Thymus (tissue), 11 donors: Measurements from ENCODE around the gene CC2D2B. TPM values are rescaled to one million over a fixed set of nuclear protein-coding genes. Genes with fewer than 3 reads are reported as not detected.
"Not testable (repeated sequence)": the region's sequence is repeated elsewhere in the genome, so short reads cannot be mapped to it uniquely, and the experiment has no call there.

Experiments
- DNase-seq, 9 donors: peaks; one replicate each; pipeline ENCODE4 v3.0.0-alpha.2; 2013; ENCODE audit warnings: low spot score in 9 of 9, low read depth in 6 of 9, missing footprints in 1 of 9
- H3K27ac ChIP-seq, 2 donors: one replicate each; pipeline ENCODE4 v1.5.1; 2013; ENCODE audit warnings: control low read depth in 1 of 2, low read depth in 1 of 2, low read length in 1 of 2, mild to moderate bottlenecking in 1 of 2, moderate library complexity in 1 of 2
- H3K27me3 ChIP-seq, 2 donors: one replicate each; pipeline ENCODE4 v1.5.1; 2013; ENCODE audit warnings: low read length in 1 of 2; ENCODE audit not compliant: control insufficient read depth in 2 of 2, insufficient read depth in 1 of 2
- H3K36me3 ChIP-seq, 2 donors: one replicate each; pipeline ENCODE4 v1.5.1; 2013; ENCODE audit warnings: low read length in 1 of 2, mild to moderate bottlenecking in 1 of 2, moderate library complexity in 1 of 2; ENCODE audit not compliant: control insufficient read depth in 2 of 2, insufficient read depth in 2 of 2
- H3K4me1 ChIP-seq, 2 donors: one replicate each; pipeline ENCODE4 v1.5.1; 2013; ENCODE audit warnings: low read length in 2 of 2; ENCODE audit not compliant: control insufficient read depth in 2 of 2, insufficient read depth in 2 of 2
- H3K4me3 ChIP-seq, 2 donors: one replicate each; pipeline ENCODE4 v1.5.1; 2013; ENCODE audit warnings: low read length in 2 of 2, control low read depth in 1 of 2, mild to moderate bottlenecking in 1 of 2
- H3K9me3 ChIP-seq, 2 donors: one replicate each; pipeline ENCODE4 v1.5.1; 2013; ENCODE audit warnings: low read length in 1 of 2, mild to moderate bottlenecking in 1 of 2; ENCODE audit not compliant: control insufficient read depth in 2 of 2, insufficient read depth in 1 of 2
- WGBS: extraction: QIAGEN DNeasy Blood & Tissue Kit; methylation state at CpG from one replicate; pipeline ENCODE4 v1.1.7; 2013; 5-methylcytosine and 5-hydroxymethylcytosine counted together
- polyA plus RNA-seq: library from polyadenylated mRNA; stranded (reverse); fragments of 200-250 nt; gene quantifications from one replicate; pipeline ENCODE4 v1.2.3, GENCODE V29; 2013
- total RNA-seq: library from RNA; stranded (reverse); fragments of 120-200 nt; gene quantifications from one replicate; pipeline ENCODE4 v1.2.4, GENCODE V29; 2013
- donor health status: healthy.

Gene CC2D2B
- total and polyA plus RNA-seq, 2 donors = 0.27 to 0.33 TPM

DNA sequence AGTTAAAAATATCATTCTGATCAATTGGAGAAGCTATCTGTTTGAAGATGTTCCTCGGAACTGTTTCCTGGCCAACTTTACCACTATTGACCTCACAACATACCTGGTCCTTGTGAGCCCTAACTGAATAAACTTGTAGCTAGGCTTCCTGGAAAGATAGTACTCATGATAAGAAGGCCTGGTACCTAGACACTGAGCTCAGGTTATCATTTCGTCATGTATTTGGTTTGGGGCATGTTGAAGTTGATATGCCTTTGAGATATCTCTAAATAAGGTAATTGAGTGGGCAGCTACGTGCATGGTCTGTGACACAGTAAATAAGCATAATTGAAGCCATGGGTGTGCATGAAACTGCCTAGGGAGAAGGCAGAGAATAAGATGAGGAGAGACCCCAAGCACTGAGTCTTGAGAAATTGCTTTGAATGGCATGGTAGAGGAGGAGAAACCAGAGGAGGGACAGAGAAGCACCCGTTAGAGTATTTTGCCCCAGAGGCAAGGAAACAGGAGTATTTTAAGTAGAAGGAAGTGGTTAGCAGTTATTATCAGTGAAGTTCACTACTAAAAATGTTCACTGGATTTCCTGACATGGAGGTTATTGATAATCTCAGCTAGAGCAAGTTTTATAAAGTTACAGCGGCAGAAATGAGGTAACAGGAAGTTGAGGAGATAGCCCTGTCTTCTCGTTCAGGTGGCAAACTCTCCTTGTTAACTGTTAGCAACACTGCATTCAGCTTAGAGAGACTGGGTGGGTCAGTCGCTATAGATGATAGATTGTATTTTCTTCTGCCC is 55.6 kb downstream of the CC2D2B start:
- H3K4me1 ChIP-seq = peaks cover 0 to 3% of the 10 kb centered on the region in 2 donors
- peak in 2 of 9 donors; percentile 11 to 42 for DNase-seq
- WGBS = 35% methylated on average over 7 of the region's 7 CpGs
- no peaks in the 10 kb centered on the region for H3K36me3 ChIP-seq
- peak overlapping the region in 1 of 2 donors; percentile 39 for H3K27ac ChIP-seq
- no peaks in the 10 kb centered on the region for H3K27me3 ChIP-seq
- no peak overlapping the region for H3K4me3 ChIP-seq
- H3K9me3 ChIP-seq = no peaks in the 10 kb centered on the region

DNA sequence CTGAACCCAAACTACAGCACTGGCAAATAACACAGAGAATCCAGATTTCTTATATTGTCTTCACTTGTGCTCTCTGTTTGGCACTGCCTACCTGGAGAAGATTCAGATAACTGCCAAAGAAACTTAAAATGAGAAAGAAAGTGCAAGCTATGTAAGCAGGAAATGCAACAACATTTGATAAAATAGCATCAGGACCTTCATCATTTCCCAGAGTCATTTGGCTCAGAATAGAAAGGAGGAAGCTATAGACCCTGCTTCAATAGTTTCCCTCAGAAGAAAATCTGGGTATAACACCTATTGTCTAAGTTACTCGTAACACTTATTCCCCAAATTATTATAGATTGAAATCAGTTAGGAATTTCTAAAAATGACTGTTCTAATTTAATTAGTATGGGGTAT is 56.2 kb downstream of the CC2D2B start:
- H3K4me1 ChIP-seq = peaks cover 0 to 3% of the 10 kb centered on the region in 2 donors
- no peaks in the 10 kb centered on the region for H3K9me3 ChIP-seq
- H3K4me3 ChIP-seq = no peak overlapping the region
- no peaks in the 10 kb centered on the region for H3K27me3 ChIP-seq
- H3K36me3 ChIP-seq = no peaks in the 10 kb centered on the region
- 45% methylated on average over 1 of the region's 1 CpG for WGBS
- DNase-seq = peak in 2 of 9 donors; percentile 15 to 26
- no peak overlapping the region for H3K27ac ChIP-seq

DNA sequence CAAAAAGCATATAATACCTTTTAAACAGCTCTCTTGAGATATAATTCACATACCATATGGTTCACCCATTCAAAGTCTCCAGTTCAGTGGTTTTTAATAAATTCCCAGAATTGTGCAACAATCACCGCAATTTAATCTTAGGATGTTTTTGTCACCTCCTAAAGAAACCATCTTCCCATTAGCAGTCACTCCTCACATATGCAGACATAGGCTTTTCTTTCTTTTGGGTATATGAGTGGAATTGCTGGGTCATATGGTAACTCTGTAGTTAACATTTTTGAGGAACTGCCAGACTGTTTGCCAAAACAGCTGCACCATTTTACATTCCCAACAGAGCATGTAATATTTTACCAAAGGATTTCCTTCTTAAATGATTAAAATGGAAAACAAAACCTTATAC is 57.0 kb downstream of the CC2D2B start:
- no peaks in the 10 kb centered on the region for H3K27me3 ChIP-seq
- H3K4me1 ChIP-seq = peaks cover 0 to 3% of the 10 kb centered on the region in 2 donors
- no peaks in the 10 kb centered on the region for H3K36me3 ChIP-seq
- H3K27ac ChIP-seq = no peak overlapping the region
- 96% methylated on average over 1 of the region's 1 CpG for WGBS
- no peaks in the 10 kb centered on the region for H3K9me3 ChIP-seq
- H3K4me3 ChIP-seq = no peak overlapping the region
- no peak for DNase-seq

DNA sequence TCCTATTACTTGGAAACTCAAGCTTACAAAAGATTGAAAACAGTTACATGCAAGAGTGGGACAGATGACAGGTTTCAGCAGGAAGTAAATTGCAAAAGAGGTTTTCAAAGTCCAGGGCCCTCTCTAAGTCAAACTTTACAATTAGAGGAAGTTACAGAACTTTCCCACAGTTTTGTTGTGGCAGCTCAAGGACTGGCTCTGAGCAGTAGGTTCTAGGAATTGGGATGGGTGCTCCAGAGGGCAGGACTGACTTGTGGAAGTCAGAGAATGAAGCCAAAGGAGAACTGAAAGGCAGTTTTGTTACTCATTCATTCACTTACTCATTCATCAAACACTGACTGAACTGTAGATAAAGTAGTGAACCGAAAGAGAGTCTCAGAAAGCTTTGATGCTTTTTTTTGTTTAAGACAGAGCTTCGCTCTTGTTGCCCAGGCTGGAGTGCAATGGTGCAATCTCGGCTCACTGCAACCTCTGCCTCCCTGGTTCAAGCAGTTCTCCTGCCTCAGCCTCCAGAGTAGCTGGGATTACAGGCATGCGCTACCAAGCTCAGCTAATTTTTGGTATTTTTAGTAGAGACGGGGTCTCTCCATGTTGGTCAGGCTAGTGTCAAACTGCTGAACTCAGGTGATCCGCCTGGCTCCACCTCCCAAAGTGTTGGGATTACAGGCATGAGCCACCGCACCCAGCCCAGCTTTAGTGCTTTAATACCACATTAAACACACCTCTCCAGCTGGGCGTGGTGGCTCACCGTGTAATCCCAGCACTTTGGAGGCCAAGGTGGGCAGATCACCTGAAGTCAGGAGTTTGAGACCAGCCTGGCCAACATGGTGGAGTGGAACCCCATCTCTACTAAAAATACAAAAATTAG is 68.8 kb downstream of the CC2D2B start:
- no peak for DNase-seq
- H3K36me3 ChIP-seq = no peaks in the 10 kb centered on the region
- H3K4me1 ChIP-seq = no peaks in the 10 kb centered on the region
- H3K4me3 ChIP-seq = no peak overlapping the region
- H3K27me3 ChIP-seq = no peaks in the 10 kb centered on the region
- no peaks in the 10 kb centered on the region for H3K9me3 ChIP-seq
- WGBS = 84% methylated on average over 9 of the region's 9 CpGs
- H3K27ac ChIP-seq = no peak overlapping the region

DNA sequence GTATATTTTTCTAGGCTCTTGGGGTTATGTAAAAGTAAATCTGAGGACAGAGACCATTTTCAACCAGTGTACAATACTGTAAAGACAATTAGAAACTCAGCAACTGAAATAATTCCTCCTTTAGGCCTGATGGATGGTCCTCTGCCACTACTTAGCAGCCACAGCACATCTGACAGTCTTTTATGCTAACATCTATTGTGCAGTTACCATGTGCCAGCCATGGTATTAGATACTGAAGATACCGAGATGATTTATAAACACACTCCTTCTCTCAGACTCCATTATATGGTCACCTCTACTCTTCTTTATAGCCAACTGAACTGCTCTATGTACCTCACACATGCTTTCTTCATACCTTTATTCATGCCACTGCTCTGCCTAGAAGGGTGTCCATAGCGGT is 74.4 kb downstream of the CC2D2B start:
- 75% methylated on average over 2 of the region's 2 CpGs for WGBS
- Histone ChIP-seq H3K4me1 (no peaks in the 10 kb centered on the region), H3K27me3 (no peaks in the 10 kb centered on the region), H3K9me3 (no peaks in the 10 kb centered on the region), H3K27ac (no peak overlapping the region), H3K4me3 (no peak overlapping the region), H3K36me3 (no peaks in the 10 kb centered on the region)
- DNase-seq = no peak

DNA sequence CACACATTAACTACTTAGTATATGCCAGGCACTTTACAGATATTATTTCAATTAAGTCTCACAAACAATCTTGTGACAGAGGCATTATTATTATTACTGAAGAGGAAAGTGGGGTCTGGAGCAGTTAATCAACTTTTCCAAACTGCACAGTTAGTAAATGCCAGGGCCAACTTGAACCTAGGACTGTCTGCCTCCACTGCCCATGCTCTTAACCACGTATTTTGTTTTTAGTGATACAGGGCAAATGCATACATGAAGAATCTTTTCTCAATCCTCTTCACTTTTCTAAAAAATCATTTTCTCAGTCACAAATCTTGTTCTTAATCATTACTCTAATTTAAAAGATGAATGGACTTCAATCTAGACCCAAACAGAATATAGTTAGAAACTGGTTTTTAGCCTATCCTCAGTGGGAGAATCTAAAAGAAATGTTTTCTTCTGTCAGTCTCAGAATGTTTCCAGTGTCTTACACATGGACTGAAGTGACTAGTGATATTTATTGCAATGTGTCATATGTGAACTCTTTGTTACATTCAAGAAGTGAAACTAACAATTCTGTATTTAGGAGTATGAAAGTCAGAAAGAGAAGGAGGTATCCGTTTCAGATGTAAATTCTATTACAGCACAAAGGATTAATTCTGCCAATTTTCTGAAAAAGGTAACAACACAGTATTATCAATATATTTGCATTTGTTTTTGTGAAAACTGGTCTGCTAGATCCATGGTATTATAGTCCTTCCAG is 80.1 kb downstream of the CC2D2B start:
- 48% methylated on average over 2 of the region's 2 CpGs for WGBS
- Histone ChIP-seq H3K9me3 (no peaks in the 10 kb centered on the region), H3K4me3 (no peak overlapping the region), H3K27me3 (no peaks in the 10 kb centered on the region), H3K4me1 (no peaks in the 10 kb centered on the region), H3K27ac (no peak overlapping the region), H3K36me3 (no peaks in the 10 kb centered on the region)
- no peak for DNase-seq

DNA sequence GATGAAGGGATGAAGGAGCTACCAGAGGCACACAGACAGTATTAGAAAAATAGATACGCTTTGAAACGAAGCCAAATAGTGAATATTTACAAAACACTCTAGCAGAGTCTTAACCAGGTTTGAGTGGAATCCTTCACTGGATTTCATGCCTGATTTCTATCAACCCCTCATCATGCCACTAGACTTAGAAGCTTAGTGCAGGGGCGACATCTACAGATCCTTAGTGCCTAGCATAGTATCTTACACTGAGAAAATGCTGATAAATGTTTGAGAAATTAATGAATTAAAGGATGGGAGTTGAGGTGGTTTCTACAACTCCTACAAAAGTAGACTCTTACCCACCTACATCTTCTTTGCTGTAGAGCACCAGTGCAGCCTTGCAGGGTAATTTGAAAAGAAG is 80.9 kb downstream of the CC2D2B start:
- no peak for DNase-seq
- Histone ChIP-seq H3K27ac (no peak overlapping the region), H3K4me1 (no peaks in the 10 kb centered on the region), H3K36me3 (no peaks in the 10 kb centered on the region), H3K9me3 (no peaks in the 10 kb centered on the region), H3K27me3 (no peaks in the 10 kb centered on the region), H3K4me3 (no peak overlapping the region)
- 78% methylated on average over 3 of the region's 3 CpGs for WGBS

DNA sequence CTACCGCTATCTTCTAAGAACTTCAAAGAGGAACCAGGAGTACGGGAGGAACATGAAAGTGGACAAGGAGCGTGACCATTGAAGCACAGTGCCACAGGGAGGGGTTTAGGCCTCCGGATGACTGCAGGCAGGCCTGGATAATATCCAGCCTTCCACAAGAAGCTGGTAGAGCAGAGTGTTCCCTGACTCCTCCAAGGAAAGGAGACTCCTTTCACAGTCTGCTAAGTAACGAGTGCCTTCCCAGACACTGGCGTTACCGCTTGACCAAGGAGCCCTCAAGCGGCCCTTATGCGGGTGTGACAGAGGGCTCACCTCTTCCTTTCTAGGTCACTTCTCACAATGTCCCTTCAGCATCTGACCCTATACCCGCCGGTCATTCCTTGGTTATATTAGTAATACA is 86.6 kb downstream of the CC2D2B start:
- 93% methylated on average over 11 of the region's 11 CpGs for WGBS
- DNase-seq, H3K27ac ChIP-seq, H3K36me3 ChIP-seq, H3K4me1 ChIP-seq, H3K27me3 ChIP-seq, H3K9me3 ChIP-seq, H3K4me3 ChIP-seq: not testable (repeated sequence)
